8988T (cell line): ENCODE measurements around the gene COPS7A.

Experiments used
- DNase-seq: peaks from one replicate; pipeline ENCODE4 v3.0.0; 2011

The COPS7A gene

DNA sequence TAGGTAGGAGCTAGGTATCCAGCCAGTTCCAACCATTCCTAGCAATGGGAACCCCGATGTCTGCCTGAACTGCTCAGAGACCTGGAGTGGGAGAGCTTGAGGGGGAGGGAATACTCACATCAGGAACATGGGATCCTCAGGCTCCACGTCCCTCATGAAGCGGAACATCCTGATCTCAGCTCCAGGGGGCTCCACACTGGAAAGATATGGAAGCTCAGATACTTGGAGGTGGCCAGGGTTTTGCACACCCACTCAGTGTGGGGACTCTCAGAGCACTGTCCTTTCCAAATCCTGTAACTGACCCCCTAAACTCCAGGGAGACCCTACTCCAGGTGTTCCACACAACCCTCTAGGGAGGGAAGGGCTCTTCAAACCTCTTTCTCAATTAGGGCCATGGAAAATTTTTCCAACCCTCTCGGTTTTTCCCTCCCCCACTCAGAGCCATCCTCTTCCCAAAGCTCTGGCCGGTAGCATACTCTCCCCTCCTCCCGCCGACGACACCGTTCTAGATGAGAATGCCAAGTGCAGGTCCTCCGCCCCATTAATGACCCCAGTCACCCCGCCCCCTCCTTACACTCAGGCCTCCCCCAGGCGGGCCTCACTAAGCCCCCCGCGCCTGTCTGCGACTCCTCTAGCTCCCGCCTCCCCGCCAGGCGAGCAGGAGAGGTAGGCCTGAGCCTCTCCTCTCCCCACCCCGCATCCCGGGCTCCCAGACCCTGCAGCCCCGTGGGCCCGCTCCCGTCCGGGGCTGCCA is 28.5 kb downstream of the COPS7A start:
- peak; percentile 35 for DNase-seq

DNA sequence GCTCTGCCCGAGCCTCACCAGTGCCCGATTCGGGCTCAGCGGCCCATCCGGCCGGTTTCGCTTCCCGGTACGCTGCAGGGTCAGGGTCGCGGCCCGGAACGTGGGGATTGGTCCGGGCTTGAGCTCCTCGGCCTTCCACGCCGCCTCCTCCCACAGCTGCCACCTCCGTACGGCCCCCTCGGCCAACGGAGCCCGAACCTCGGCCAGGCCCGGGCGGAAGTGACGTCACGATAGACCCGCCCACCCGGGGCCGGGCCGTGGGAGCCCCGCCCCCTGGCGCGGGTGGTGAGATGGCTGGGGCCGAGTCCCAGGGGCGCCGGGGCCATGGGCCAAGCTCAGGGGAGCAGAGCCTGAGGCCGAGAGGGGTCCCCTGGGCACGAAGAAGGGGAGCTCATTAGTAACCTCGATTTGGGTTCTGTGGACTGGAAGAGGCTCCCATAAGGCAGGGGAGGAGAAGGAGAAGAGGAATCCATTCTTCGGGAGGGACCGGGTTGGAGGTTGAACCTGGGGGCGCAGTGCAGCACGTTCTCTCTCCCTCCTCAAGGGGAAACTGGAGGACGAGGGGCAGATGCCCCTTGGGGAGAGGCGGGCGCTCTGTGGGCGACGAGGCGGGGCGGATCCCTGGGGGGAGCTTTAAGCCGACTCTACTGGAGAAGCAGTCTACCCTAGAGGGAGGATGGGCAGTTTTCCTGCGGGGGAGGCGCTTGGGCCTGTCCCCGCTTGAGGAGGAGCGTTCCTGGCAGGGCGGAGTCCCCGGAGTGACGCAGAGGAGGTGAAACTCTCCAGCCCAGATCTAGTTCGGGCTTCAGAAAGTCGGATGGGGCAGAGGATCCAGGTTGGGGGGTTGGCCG is 29.3 kb downstream of the COPS7A start, which contains the start of gene MLF2:
MLF2 (minus strand) TSS at position 221 of the 851 bp plus-strand sequence. CDS start 807 bp downstream, outside the sequence.
- DNase-seq = peak; percentile 88

DNA sequence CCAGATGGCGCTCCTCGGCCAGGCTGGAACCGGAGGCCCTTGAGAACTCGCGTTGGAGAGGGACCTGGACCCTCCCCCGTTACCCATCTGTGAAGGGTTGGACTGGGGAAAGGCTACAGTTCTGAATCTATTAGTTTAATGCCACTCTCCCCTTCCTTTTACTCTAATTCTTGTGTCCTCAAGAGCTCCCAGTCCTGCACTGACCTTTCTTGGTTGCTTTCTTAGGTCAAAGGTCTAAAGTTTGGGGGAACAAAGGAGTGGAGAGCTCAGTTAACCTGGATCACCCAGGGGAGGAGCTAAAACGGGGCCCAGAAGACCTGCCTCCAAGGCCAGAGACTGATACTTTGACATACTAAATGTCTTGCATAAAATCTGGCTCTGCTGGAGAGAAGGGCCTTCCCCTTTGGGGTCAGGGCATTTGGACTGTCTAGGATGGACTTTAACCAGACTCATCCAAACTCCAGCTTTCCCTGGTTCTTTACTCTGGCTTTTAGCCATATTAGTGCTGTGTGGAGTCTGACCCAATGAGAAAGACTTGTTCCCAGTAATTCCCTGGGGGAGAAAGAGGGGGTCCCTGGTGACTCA is 30.0 kb downstream of the COPS7A start:
- no peak for DNase-seq

DNA sequence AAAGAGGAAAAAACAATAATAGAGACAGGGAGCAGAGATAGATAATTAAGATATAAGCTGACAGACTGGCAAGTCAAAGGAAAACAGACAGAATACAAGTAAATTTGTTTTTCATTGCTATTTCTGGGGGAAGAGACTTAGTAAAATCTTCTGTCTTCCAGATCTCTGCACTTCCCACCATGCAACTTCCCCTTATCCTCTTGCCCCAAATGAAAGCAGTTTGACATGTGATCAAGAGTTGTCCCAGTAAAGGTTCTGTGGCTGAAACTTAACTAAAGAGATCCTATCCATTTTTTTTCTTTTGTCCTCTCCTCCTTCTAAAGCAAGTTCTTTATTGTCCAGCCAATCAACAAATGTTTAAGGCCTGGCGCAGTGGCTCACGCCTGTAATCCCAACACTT is 30.6 kb downstream of the COPS7A start:
- DNase-seq = no peak

DNA sequence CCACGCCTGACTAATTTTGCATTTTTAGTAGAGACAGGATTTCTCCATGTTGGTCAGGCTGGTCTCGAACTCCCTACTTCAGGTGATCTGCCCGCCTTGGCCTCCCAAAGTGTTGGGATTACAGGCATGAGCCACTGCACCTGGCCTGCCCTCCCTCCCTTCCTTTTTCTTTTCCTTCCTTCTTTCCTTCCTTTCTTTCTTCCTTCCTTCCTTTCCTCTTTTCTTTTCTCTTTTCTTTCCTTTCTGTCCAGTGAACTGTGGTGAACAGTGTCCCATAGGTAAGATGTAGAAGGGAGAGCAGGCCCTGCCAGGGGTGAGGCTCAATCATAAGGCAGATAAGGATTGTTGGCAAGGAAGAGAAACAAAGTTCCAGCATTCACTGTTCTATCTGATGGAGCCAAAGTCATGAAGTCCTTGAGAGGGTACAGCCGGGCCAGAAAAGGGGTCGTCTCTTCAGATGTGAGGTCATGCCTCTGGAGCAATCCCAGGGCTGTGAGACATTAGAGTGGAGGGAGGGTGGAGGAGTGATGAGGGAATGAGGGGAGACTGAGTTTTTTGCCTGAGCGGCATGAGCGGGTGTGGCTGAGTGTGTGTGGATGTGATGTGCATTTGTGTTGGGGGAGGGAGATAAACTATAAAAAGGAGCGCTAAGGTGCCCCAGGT is 33.3 kb downstream of the COPS7A start:
- no peak for DNase-seq

DNA sequence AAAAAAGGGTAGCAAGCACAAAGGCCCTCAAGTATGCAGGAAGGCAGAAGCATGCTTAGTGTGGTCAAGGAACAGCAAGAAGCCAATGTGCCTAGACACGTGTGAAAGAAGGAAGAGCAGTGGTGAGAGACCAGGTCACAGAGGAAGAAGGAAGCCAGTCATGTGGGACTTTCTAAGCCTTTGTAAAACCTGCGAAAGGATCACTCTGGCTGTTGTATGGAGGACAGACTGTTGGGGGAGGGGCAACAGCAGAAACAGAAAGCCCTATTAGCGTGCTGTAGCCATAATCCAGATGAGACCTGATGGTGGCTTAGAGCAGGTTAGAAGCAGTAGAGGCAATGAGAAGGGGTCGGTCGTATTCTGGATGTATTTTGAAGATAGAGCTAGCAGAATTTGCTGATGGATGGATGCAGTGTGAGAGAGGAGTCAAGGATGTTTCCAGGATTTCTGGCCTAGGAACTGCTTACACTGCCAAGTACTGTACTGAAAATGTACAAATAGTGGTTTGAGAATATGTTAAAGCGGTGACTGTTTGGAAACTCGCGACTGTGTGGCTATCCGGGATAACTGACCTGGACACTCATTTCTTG is 34.8 kb downstream of the COPS7A start:
- DNase-seq = no peak

DNA sequence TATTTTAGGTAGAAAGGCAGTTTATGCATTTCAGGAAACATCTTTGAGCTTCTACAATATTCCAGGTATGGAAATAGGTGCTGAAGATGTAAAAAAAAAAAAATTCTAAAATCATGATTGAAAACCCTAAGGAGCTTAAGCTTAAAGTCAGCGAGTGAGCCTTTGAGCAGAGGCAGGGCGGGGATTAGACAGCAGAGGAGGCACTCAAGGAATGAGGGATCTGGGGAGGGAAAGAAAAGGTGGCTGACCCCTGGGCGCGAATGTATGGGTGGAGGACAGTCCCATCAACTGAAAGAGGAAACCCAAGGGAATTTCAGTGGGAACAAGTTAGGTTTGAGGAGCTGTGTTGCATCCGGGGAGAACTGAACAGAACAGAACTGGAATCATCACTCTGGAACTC is 35.9 kb downstream of the COPS7A start:
- DNase-seq = no peak

DNA sequence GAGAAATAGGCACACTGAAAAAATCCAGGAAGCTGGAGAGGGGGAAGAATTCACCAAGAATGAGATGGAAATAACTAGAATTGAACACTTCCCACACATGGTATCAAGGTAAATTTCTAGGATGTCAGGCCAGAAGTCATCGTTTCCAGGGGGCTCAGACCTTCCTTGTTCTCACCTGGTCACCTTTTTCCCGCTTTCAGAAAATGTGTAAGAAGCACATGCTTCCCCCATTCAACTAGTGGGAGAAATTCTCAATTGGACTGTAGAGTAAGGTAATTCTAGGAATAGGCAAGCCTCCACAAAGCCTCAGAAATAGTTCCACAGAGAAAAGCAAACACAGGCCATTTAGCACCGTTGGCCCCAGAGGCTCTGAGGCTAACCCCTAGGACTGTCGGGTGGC is 39.5 kb downstream of the COPS7A start:
- DNase-seq = no peak

DNA sequence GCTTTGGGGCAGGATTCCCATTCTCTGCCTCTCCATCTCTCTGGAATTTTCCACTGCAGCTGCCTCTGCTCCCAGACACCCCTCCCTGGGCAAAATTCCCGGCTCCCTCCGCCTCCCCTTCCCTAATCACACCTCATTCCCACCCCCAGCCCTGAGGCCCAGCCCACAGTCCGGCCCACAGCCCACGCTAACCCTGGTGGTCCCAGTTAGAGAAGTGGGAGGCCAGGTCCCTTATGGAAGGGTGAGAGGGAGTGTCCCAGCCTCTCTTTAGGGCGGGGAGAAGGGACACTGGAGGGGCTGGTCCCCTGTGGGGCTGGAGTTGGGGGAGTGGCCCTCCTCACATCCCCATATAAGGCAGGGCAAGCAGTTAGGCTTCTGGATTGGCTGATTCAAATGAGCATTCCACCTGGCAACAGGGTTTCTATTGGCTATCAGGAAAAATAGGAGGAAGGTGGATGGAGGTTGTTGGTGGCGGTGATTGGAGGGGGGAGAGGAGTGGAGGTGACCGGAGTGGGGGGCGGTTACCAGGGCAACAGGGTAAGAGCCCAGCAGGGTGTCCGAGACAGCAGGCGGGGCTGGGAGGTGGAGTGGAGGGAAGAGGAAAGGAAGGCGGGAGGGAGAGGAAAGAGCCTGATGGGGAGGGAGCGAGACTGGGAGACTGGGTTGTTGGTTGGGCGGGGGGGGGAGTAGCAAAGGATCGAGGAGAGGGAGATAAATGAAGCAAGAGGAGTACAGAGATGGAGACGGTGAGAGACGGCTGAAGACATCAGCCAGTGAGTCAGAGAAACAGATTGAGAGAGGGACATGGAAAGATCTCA is 40.4 kb downstream of the COPS7A start:
- peak; percentile 92 for DNase-seq

DNA sequence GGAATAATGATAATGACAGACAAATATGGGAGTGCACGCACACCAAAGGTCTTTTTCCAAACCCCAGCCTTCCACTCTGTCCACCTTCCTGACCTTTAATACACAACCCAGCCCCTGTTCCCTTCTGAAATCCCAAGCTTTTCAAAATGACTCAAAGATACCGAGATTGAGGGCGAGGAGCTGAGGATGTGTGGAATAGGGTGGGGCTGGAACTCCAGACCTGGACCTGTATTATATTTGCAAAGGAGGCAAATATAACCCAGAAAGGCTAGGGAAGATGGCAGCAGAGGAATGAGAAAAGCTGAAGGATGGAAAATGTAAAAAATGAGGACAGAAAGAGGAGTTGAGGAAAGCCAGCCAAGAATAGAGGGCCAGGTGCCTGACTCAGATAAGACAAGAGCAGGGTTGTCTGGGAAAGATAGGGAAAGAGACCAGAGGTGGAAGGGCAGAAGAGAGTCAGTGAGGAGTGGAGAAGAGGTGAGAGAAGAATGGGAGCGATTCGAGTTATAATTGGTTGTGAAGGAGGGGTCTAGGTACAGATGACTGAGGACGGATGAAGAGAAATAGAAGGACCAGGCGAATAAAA is 41.3 kb downstream of the COPS7A start:
- DNase-seq = no peak

DNA sequence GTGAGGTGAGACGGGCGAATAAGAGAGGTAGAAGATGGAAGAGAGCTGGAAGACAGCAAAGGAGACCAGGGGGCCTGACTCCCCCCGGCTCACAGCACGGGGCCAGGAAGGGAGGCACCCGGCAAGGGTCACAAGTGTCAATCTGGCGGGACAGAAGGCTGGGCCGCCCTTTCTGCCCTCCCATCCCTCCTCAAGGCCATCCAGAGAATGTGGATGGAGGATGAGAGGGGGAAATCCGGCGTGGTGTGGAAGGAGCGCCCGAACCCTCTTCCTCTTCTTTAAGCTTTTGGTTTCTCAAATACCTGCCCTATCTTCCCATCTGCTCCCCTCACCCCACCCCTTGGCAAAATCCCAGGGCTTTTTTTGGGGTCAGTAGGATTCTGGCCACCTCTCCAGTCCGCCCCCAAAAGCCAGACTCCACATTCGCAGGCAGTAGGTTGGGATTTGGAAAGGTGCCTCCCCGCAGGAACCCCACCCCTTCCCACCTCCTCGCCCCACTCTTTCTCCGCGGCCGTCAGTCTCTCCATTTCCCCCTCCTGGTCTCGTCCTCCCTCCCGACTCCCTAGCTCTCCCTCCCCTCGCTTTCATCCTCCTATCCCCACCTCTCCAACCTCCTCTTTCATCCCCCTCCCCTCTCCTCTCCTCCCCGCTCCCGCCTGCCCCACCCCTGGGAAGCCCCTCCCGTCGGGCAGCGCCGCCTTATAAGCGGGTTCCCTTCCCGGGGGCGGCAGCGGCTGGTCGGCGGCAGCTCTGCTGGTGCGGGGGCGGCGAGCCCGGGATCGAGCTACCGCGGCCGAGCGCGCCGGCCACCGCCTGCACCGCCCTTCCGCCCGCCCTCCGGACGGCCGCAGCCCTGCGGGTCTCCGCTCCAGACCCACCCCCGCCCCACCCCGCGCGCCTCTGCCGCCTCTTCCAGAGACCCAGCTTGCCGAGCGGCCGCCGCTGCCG is 42.1 kb downstream of the COPS7A start, which contains the start of gene PTMS:
PTMS (plus strand) TSS at position 730 of the 948 bp plus-strand sequence. CDS start 343 bp downstream, outside the sequence.
- DNase-seq = peak; percentile 85

DNA sequence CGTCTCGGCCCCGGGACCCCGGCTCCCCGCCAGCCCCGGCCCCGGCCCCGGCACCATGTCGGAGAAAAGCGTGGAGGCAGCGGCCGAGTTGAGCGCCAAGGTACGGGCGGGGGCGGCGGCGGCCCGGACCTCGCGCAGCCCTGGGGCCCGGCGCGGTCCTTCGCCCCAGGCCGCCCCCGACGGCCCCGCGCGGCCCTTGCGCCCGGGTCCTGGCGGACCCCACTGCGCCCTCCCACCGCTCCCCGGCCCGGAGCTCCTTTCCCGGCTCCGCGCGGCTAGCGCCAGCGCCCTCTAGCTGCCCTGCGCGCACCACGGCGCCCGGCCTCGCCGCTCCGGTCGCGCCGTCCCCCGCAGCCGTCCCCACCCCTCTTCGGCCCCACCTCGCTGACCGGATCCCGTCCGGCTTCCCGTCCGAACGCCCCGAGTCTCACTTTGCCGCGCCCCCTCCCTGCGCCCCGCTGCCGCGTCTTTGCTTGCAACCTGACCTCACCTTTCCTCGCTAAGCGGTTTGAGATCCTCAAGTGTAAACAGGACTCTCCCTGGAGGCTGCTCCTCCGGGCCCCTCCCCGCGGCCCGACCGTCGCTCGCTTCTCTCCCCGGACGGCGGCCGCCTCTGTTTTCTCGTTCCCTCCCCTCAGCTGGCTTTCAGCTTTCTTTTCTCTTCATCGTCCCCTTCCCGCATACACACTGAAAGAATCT is 43.0 kb downstream of the COPS7A start:
- peak; percentile 78 for DNase-seq

DNA sequence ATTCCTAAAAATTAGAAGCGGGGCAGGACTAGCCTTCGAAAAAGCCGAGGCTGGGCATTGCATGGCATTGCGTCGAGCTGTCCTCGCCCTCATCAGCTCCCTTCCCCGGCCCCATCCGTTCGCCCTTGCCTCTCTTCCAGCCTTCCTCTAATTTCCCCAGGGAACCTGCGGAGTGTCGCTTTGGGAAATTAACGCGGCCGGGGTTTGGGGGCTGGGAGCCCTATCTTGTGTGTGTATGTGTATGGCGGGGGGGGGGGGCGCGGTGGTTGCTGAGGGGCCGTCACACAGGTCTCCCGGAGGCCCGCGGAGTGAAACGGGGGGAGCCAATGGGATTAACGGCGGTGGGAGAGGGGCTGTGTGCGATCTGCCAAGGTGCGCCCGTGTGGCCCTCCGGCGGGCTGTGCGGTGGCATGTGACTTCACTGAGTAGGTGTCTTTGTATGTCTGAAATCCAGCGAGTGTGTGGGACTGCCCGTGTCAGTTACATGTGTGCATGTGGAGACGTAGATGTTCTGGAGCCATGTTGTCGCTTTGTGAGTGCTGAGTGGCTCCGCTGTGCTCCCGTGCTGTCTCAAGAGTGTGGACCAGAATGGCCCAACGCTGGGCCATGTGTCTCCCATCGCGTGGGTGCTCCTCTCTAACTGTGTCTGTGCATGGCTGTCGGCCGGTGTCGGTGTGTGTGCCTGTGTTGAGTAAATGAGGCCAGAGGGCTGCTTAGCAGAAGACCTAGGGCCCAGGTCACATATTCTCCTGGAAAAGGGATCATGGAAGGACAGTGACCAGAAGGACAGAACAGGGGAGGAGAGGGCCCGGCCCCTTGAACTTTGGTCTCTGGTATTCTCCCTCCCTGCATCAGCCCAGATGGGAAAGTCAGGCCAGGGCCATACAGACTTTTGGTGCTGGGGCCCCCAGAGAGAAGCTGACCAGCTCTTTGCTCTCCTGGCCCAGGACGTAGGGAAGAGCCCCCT is 43.8 kb downstream of the COPS7A start:
- no peak for DNase-seq

DNA sequence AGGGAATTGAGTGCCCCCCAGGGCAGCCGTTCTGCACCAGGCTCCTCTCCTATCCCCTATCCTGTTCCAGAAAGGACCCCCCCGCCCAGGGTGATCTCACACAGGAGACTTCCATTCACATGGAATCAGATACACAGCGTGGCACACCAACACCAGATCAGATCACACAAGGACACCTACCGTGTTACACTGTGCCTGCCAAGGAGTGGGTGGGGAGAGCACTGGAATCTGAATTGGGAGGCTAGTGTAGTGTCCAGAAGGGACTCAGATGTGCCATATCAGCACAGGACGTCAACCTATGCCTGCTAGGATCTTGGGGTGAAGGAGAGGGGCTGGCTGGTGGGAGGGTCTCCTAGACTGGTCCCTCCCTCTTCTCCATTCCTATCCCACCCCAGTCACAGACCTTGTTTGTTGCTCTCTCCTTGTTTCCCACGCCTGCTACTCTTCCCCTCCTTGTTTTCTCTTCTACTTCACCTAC is 44.6 kb downstream of the COPS7A start:
- no peak for DNase-seq

DNA sequence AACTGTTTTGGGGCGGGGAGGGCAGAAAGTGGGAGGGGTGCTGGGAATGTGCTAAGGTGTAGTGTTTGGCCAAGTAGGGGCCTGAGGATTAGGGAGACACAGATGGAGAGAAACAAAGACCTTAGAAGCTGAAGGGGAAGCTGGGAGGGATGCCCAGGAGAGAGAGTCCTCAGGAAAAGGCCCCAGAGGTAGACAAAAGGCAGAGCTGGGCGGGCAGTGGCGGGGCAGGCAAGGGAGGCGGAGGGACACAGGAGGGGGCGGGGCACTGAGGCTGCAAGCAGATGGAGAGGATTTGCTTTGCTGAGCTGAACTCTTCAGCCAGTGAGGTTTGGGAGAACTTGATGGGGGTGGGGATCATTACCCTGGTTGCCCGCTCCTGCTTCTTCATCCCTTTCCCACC is 45.1 kb downstream of the COPS7A start:
- DNase-seq = peak; percentile 50

DNA sequence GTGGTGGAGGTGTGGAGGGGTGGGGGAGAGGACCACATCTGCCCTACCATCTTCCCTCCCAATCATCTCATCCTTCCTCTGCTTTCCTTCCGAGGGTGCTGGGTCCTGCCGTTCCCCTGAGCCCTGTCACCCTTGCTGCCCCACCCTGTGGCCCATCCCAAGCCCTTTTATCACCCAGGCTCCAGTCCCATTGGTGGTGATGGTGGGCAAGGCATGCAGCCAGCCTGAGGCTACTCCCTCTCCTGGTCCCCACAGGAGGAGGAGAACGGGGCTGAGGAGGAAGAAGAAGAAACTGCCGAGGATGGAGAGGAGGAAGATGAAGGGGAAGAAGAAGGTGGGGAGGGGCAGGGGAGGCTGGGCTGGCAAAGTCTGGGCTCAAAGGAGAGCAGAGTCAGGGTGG is 45.8 kb downstream of the COPS7A start:
- no peak for DNase-seq

DNA sequence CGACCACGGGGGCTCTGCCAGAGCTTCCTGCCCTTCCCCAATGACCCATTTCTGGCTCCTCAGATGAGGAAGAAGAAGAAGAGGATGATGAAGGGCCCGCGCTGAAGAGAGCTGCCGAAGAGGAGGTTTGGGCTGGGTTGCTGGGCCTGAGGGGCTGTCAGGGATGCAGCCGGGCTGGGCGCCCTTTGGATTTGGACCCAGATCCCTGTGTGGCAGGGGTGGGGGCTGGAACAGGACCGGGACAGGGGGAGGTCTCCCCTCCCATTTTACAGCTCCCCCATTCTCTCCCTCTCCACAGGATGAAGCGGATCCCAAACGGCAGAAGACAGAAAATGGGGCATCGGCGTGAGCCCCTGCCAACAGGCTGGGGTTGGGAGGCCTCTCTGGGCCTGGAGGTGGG is 46.2 kb downstream of the COPS7A start:
- no peak for DNase-seq

DNA sequence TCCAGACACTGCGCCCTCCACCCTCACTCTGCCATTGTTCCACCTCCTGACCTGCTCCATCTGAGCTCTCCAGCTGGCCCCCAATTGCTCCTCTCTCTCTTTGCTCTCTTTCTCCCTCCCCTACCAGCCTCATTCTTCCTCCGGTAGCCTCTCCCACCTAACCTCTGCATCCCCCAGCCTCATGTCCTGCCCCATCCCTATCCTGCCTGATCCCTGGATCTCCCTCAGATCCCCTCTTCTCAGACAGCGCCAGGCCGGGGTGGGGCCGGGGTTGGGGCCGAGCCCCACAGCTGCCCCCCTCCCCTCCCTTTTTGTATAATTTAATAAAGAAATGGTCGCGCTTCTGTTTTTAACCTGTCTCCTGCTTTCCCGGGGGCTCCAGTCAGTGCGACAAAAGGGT is 46.8 kb downstream of the COPS7A start:
- no peak for DNase-seq
